ENCODE data around the gene TRMT61B. TPM values are rescaled to one million over a fixed set of nuclear protein-coding genes. Genes with fewer than 3 reads are reported as not detected.

The TRMT61B gene
- total RNA-seq, 1 donor = 14.5 TPM

DNA sequence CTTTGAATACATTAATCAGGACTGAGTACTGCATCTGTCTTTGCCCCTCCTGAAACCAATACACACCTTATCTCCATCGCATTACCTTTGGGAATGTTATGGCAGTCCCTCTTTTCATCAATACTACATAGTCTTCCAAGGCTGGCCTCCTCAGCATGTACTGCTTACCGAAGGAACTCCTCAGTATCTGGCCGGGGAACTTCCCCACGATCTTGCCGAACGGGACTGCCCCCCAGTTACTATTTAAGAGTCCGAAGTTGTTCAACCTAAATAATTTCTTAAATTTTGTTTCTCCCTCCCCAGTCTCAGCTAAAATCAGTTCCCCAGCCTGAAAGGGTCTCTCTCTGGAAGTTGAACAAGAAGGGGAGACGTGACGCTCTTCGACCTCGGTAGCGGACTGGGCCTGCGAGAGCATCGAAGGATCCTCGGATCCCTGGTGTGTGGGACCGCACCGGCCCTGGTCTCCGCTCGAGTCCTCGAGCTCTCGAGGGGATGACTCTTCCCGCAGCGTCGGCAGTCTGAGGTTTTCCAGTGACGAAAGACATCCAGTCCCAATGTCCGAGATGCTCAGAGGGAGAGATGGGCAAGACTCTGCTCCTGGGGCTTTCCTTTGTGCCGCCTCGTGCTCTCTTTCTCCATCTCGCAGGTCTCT is 489 bp downstream of the TRMT61B start:
- peak; percentile 2 for DNase-seq (ENCODE audit: low read depth)
- peak overlapping the region; percentile 93 for H3K4me3 ChIP-seq (ENCODE audit: low read depth, low read length)
- TF ChIP-seq, protein P1, sequence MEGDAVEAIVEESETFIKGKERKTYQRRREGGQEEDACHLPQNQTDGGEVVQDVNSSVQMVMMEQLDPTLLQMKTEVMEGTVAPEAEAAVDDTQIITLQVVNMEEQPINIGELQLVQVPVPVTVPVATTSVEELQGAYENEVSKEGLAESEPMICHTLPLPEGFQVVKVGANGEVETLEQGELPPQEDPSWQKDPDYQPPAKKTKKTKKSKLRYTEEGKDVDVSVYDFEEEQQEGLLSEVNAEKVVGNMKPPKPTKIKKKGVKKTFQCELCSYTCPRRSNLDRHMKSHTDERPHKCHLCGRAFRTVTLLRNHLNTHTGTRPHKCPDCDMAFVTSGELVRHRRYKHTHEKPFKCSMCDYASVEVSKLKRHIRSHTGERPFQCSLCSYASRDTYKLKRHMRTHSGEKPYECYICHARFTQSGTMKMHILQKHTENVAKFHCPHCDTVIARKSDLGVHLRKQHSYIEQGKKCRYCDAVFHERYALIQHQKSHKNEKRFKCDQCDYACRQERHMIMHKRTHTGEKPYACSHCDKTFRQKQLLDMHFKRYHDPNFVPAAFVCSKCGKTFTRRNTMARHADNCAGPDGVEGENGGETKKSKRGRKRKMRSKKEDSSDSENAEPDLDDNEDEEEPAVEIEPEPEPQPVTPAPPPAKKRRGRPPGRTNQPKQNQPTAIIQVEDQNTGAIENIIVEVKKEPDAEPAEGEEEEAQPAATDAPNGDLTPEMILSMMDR (IDR thresholded peaks at IDR 0.05; ENCODE audit: insufficient read depth, low read length) = no peak

DNA sequence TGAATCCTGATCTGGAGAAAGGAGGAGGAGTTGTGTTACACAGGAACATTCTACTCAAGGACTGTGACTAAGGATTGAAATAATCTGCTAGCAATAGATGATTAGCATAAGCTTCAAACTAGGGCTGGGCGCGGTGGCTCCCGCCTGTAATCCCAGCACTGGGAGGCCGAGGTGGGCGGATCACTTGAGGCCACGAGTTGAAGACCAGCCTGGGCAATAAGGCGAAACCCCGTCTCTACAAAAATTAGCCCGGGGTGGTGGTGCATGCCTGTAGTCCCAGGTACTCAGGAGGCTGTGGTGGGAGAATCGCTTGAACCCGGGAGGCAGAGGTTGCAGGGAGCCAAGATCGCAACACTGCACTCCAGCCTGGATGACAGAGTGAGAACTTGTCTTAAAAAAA is 1.5 kb downstream of the TRMT61B start:
- H3K4me3 ChIP-seq (ENCODE audit: low read depth, low read length) = peak overlapping the region; percentile 93
- TF ChIP-seq, protein P1 (IDR thresholded peaks at IDR 0.05; ENCODE audit: insufficient read depth, low read length) = no peak
- DNase-seq (ENCODE audit: low read depth) = no peak

DNA sequence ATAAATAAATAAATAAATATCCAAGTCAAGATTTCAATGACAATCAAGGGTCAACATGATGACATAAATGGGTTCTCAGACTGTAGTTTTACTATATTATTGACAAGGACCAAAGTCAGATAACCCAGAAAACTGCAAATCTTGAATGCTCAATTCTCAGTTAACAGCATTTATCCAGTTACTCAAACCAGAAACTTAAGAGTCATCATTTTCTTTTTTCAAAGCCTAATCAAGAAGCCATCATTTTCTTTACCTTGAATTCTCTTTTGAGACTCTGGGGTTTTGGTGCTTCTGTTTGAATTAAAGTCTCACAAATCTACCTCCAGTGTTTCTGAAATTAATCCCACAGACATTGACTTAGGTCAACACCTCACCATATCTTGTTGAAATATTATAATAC is 14.1 kb downstream of the TRMT61B start:
- DNase-seq (ENCODE audit: low read depth) = no peak
- no peak overlapping the region for H3K4me3 ChIP-seq (ENCODE audit: low read depth, low read length)
- TF ChIP-seq, protein P1 (IDR thresholded peaks at IDR 0.05; ENCODE audit: insufficient read depth, low read length) = no peak

DNA sequence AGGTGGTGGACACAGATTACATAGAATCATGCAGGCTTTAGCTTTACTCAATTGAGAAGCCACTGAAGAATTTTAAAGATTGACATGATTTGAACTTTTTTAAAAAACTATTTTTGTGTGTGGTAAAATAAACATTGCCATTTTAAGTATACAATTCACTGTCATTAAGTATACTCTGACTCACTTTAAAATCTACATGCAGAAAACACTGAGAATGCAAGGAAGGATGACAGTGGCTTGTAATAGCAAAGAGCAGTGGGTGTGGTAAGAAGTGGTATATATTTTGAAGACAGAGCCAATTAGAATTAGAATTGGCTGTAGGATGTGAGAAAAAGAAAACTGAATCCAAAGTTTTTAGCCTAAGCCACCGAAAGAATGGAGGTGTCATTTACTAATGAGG is 14.9 kb downstream of the TRMT61B start:
- no peak for DNase-seq (ENCODE audit: low read depth)
- TF ChIP-seq, protein P1 (IDR thresholded peaks at IDR 0.05; ENCODE audit: insufficient read depth, low read length) = no peak

DNA sequence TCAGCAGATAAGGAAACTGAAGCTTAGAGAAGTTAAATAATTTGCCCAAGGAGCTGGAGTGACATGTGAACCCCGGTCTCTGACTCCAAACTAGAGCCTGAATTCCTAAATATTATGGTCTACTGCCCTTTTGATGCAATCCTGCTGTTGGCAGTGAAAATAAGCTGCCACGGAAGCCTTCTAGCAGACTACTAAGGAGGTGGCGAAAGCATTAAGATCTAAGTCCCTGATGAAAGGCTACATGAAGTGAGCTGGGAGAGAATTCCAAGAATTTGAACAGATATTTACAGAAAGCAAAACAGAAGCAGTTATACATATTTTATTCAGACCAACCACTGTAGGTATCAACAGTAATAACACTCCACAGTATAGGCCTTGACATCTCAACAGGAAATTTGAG is 28.1 kb downstream of the TRMT61B start:
- no peak overlapping the region for H3K4me3 ChIP-seq (ENCODE audit: low read depth, low read length)
- TF ChIP-seq, protein P1 (IDR thresholded peaks at IDR 0.05; ENCODE audit: insufficient read depth, low read length) = no peak
- DNase-seq (ENCODE audit: low read depth) = no peak

More for the DNA sequence above, 14.9 kb downstream of the TRMT61B start:
- no peak overlapping the region for H3K4me3 ChIP-seq (ENCODE audit: low read depth, low read length)

DNA sequence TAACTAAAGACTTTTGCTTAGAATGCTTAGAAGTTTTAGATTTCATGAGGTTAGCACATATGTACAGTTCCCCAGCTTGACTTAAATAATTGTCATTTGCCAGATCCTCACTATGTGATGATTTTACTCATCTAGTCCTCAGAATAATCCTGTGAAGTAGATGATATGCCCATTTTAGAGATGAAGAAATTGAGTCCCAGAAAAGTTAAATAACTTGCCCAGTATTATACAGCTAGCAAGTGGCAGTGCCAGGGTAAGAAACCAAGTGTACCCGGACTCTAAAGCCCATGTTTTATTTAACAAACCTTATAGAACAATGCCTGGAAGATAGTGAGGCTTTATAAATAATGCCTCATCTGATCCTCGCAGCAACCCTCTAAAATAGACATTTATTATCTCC is 31.1 kb downstream of the TRMT61B start:
- H3K4me3 ChIP-seq (ENCODE audit: low read depth, low read length) = no peak overlapping the region
- DNase-seq (ENCODE audit: low read depth) = no peak
- TF ChIP-seq, protein P1 (IDR thresholded peaks at IDR 0.05; ENCODE audit: insufficient read depth, low read length) = no peak

DNA sequence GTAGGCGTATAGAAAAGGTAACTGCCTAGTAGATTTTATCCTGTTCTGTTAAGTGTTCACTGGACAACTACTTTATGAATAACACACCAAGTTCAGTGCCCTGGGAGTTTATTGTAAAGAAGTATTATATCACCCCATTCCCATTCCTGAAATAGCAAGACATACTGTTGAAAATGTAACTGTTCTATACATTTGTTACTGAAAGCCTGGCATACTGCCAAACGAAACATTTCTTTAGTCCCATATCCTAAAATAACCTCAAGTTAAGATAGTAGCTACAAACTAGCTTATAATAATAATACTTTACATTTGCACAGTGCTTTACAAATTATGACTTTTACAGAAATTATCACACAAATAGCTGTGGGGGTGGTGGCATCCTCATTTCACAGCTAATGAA is 34.3 kb downstream of the TRMT61B start:
- peak; percentile 7 for DNase-seq (ENCODE audit: low read depth)
- no peak overlapping the region for H3K4me3 ChIP-seq (ENCODE audit: low read depth, low read length)
- TF ChIP-seq, protein P1 (IDR thresholded peaks at IDR 0.05; ENCODE audit: insufficient read depth, low read length) = no peak

Measured in fibroblast of the aortic adventitia (primary cell).